SK-N-SH treated with all-trans-retinoic acid at 6 μM for 48 hours (cell line): ENCODE measurements around the gene CAMK2B.

Experiments used
- CREB5 ChIP-seq: fragments of 250-450 bp; sonication (Bioruptor Pico); IDR thresholded peaks from 2 replicates; pipeline ENCODE4 v1.5.1; 2020; ENCODE audit warnings: low read depth, mild to moderate bottlenecking, moderate library complexity
- CSDC2 ChIP-seq: fragments of 250-450 bp; sonication (Bioruptor Pico); IDR thresholded peaks from 2 replicates; pipeline ENCODE4 v1.5.0; 2020; ENCODE audit warnings: mild to moderate bottlenecking, moderate library complexity
- ZNF70 ChIP-seq: fragments of 450-650 bp; formaldehyde crosslinking; IDR thresholded peaks from 2 replicates; pipeline ENCODE4 v1.5.0; 2020; ENCODE audit warnings: mild to moderate bottlenecking, moderate library complexity

GRCh38 chr7:44305564-44306507 lies 19.6 kb downstream of the CAMK2B start:
- TF ChIP-seq CREB5 (CRISPR knock-in tag), result no peak
- TF ChIP-seq CSDC2, result no peak
- TF ChIP-seq ZNF70 (CRISPR knock-in tag), result no peak
